AG09309 (cell line): Measurements from ENCODE around the gene SYTL5.

Experiments used
- DNase-seq: peaks from one replicate; pipeline ENCODE4 v3.0.0-alpha.2; 2010; ENCODE audit warnings: low read depth
- H3K4me3 ChIP-seq: 2 replicates; pipeline ENCODE4 v1.5.1; 2011; ENCODE audit warnings: mild to moderate bottlenecking, low read depth, low read length, moderate library complexity; ENCODE audit not compliant: control insufficient read depth
- TF ChIP-seq, protein P1 (sequence below): IDR thresholded peaks from 2 replicates; pipeline ENCODE4 v1.5.1; 2011; ENCODE audit warnings: mild to moderate bottlenecking, low read depth, low read length, inconsistent platforms; ENCODE audit not compliant: insufficient read depth, control insufficient read depth; ENCODE audit errors: missing control alignments

Gene SYTL5

DNA sequence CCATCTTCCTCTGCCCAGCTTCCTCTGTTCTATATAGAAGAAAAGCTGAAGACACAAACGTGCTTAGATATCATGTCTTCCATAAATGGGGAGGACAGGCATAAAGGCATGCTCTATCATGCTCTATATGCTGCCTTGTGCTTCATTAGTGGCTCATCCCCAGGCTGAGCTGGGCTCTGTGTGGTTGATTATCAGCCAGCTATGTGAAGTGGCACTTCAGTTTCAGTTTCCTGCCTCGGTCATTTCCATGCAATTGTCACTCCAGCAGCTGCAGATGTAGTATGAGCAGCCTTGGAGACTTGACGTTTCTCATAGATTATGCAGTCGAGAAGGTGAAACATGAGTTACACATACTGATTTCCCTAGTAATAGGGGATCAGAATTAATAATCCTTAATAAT, 106.2 kb downstream of the SYTL5 start:
- H3K4me3 ChIP-seq = no peak overlapping the region
- TF ChIP-seq, protein P1, sequence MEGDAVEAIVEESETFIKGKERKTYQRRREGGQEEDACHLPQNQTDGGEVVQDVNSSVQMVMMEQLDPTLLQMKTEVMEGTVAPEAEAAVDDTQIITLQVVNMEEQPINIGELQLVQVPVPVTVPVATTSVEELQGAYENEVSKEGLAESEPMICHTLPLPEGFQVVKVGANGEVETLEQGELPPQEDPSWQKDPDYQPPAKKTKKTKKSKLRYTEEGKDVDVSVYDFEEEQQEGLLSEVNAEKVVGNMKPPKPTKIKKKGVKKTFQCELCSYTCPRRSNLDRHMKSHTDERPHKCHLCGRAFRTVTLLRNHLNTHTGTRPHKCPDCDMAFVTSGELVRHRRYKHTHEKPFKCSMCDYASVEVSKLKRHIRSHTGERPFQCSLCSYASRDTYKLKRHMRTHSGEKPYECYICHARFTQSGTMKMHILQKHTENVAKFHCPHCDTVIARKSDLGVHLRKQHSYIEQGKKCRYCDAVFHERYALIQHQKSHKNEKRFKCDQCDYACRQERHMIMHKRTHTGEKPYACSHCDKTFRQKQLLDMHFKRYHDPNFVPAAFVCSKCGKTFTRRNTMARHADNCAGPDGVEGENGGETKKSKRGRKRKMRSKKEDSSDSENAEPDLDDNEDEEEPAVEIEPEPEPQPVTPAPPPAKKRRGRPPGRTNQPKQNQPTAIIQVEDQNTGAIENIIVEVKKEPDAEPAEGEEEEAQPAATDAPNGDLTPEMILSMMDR = no peak
- no peak for DNase-seq

DNA sequence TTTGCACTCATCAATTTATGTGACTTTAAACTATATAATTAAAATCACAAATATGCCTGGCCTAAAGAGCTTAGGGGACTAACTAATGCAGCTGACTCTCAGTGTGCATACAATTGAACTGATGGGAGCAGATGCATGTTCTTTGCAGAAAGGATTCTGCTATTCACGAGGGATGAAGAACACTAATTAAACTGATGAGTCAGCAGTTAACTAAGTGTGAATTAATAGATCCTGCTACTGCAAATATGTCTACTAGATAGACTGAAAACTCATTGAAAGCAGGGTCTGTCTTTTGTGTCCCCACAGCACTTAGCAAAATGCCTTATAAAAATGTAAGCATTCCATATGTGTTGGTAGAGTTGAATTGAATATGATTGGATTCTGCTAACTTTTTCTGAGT, 110.4 kb downstream of the SYTL5 start:
- H3K4me3 ChIP-seq = no peak overlapping the region
- TF ChIP-seq, protein P1 = no peak
- no peak for DNase-seq

DNA sequence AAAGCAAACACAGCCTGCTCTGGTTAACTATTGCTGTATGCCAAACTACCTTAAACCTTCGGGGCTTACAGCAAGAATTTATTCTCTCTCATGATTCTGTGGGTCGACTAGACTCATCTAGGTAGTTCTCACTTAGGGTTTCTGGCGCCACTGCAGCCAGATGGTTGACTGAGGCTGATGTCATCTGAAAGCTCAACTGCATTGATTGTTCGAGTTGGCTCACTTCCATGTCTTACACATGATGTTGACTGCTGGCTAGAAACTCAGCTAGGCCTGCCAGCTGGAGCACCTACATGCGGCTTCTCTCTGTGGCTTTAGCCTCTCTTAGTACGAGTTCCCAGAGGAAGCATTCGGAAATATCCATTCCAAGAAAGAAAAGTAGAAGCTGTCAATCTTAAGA, 111.1 kb downstream of the SYTL5 start:
- TF ChIP-seq, protein P1 = no peak
- H3K4me3 ChIP-seq = no peak overlapping the region
- DNase-seq = no peak

DNA sequence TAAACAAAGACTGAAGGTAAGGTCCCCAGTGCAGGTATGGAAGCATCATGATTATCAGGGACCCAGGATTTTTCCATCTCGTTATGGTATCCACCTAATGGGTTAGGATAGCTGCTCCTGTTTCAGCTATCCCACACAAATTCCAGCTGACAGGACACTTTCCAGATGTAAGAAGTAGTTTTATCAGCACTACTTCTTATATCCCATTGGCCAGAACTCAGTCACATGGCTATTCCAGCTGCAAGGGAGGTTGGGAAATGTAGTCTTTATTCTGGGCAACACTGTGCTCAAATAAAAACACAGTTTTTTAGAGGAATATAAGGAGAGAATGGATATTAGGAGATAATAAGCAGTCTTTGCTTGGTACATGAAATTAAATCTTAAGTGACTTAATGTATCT, 117.6 kb downstream of the SYTL5 start:
- TF ChIP-seq, protein P1 = no peak
- DNase-seq = no peak
- H3K4me3 ChIP-seq = no peak overlapping the region

DNA sequence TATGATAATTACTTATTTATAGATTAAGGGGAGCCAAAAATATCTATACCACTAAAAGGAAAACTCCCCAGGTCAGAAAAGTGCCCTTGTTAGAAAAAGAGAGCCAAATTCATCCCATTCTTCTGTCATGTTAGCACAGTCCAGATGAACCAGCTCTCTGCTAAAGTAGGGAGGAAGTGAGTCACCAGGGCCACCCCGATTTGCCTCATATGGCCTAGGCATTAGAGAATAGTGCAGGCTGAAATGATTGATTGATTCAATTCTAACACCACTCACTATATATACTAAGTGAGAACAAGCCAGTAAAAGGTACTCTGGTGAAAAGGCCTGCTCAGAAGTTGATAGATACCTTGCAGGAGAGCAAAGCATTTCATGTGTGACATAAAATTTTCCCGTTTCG, 119.8 kb downstream of the SYTL5 start:
- TF ChIP-seq, protein P1 = no peak
- DNase-seq = no peak
- H3K4me3 ChIP-seq = no peak overlapping the region

DNA sequence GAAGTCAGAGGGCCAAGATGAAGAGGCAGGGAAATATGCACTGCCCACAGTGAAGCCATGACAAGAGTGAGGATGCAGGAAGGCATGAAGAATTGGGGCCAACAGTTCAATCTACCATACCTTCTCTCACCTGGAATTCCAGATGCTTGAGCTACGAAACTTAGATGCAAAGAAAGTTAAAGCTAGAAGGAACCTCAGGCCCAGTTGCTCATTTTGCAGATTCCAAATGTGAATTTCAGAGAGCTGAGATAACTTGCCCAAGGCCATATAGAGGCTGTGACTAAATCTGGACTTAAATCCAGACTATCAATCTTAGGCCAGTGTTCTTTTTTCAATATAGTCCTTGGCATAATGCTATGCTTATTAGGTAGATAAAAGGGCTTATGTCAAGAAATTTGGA, 121.6 kb downstream of the SYTL5 start:
- DNase-seq = no peak
- H3K4me3 ChIP-seq = no peak overlapping the region
- TF ChIP-seq, protein P1 = no peak

DNA sequence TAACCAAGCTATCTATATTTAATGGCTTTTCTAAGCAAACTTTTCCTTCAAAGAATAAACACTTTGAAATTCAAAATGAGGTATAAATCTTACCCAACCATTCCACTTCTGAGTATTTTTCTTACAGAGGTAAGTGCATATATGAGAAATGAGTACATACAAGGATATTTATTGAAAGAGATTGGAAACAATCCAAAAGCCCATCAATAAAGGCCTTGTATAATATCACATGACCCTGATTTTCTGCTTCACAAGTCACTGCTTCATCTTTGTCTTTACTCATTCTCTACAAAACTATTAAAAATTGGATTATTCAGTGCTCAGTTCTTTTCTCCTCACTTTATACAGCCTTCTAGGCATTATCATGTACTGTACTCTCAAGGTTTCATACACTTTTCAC, 123.0 kb downstream of the SYTL5 start:
- no peak for DNase-seq
- no peak overlapping the region for H3K4me3 ChIP-seq
- TF ChIP-seq, protein P1 = no peak
